Hematopoietic multipotent progenitor cell treated with erythropoietin and hydrocortisone succinate and interleukin-3 and kit ligand, for 8 days (in vitro differentiated cells): ENCODE data around the gene TRIO.
"Not testable (repeated sequence)": the region's sequence is repeated elsewhere in the genome, so short reads cannot be mapped to it uniquely, and the experiment has no call there.

Source experiments
- DNase-seq: peaks from one replicate; pipeline ENCODE4 v3.0.0-alpha.2; 2015

The TRIO gene

GRCh38 chr5:14420101-14420811, 277.1 kb downstream of the TRIO start:
- no peak for DNase-seq

DNA sequence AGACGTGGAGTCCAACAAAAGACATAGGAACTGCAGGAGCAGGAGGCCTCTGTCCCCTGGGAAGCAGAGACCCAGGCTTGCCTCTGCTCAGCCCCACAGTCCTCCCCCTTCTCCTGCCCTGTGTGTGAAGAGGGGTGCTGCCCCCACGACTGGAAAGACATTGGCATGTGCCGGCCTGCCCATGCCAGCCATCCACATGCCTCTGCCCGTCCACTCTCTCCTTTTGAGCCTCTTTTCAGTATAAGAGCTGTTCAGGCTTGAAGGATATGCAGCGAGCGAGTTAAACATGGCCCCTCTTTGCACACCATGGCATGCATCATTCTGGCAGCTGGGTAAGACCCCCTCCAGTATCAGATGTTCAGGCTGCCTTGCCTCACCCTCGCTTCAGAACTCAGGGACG, 278.7 kb downstream of the TRIO start:
- no peak for DNase-seq

DNA sequence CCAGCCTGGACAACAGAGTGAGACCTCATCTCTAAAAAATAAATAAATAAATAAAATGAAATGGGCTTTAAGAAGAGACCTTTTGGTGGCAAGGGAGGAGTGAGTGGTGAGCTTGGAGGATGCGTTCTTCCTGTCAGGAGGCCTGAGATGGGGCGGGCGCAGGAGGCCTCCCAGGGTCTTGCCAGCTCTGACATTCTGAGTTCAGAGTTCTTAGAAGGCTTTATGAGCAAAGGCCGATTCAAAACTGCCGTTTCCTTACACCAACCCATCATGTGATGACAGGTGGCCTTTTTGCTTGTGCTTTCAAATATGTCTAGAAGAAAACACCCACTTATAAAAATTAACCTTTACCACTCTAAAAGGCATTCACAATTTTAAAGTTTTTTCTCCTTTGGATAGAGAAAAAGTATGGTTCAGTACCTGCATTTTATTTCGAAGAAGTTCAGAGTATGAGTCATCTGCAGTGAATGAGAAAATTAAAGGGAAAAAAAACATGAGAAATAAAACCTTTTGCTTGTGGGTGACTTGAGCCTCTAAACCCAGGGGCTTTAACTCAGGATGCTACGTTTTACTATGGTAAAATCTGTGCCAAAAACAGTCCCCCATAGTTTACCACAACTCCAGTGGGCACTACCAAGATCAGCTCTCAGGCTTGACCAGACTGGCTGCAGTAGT, 281.0 kb downstream of the TRIO start:
- no peak for DNase-seq

GRCh38 chr5:14425559-14425958, 282.4 kb downstream of the TRIO start:
- DNase-seq, result no peak

GRCh38 chr5:14426521-14426920, 283.4 kb downstream of the TRIO start:
- no peak for DNase-seq

DNA sequence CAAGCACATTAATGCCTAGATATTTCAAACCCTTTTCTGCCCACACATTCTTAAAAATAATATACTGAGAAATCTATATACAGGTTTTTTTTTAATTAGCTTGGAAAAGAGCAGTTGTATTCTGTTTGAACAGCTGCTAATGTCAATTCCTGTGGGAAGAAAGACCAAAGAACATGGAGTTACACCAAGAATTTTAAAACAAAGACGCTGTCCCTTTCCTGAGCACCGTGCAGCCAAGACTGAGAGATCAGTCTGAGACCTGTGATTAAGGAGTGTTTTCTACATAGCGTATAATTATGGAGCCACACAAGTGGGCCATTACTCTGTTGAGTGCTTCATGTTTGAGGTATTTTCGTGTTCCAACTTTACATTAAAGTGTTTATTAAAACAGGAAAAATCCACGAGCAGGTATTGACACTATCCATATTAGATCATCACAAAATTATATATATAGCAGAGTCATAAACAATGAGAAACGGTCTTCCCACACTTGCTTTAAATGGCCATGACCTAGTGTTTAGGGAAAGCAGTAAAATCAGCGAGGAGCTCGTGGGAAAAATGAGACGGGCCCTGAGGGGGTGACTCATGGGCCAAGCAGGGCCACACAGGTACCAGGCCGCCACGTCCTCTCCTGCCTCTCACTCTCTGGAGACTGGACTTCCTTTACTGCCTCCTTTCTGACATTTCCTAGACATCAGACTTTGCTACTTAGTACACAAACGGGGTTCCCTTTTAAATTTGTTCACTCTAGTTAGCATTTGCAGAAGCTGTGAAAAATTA, 285.4 kb downstream of the TRIO start:
- peak; percentile 37 for DNase-seq

DNA sequence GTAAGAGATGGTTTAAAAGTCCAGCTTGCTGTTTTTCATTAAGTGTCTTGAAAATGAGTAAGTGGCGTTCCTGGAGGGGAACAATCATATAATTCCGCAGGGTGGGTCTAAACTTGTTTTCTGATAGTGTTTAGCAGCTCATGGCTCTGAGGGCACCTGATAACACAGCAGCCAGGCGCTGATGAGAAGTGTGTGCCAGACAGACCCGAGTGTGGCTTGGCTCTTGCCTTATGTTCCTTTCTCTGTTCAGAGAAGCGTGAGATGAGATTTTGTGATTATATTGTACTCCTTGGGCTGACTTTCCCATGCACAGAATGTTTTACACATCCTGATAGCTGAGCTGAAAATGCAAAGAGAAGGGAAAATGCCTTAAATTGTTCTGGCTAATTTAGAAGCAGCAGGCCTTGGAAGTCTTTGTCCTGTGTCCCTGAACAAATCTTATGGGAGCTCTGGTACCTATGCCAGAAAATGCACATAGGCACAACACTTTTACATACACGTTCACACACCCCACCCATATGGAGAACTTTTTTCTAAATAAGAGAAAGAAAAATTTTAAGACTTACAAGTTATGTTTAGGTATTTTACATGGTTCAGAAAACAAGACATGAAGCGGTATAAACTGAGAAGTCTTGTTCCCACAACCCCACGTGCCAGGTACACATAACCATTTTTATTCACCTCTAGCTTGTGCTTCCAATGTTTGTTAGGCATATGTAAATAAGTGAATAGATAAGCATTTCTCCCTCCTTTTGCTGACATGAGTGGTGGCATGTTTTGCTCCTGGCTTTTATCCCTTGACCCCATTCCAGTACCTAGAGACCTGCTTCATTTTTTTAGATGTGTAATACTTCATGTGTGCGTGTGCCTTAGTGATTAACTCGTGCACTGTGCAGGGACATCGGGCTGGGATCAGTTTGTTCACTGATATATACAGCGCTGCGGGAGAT, 286.2 kb downstream of the TRIO start:
- peak; percentile 97 for DNase-seq

DNA sequence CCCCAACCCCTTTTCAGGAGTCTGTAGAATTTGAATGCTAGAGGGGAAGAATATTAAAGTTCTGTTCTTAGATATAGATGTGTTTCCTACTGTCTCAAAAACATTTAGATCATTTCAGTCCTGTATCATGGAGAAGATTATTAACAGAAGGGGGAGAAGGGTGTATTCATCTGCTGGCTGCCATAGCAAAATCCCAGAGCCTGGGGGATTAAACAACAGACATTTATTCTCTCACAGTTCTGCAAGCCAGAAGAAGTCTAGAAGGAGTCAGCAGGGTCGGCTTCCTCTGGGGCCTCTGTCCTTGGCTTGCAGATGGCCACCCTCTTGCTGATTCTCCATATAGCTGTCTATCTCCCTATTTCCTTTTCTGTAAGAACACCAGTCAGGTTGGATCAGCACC, 288.4 kb downstream of the TRIO start:
- no peak for DNase-seq

DNA sequence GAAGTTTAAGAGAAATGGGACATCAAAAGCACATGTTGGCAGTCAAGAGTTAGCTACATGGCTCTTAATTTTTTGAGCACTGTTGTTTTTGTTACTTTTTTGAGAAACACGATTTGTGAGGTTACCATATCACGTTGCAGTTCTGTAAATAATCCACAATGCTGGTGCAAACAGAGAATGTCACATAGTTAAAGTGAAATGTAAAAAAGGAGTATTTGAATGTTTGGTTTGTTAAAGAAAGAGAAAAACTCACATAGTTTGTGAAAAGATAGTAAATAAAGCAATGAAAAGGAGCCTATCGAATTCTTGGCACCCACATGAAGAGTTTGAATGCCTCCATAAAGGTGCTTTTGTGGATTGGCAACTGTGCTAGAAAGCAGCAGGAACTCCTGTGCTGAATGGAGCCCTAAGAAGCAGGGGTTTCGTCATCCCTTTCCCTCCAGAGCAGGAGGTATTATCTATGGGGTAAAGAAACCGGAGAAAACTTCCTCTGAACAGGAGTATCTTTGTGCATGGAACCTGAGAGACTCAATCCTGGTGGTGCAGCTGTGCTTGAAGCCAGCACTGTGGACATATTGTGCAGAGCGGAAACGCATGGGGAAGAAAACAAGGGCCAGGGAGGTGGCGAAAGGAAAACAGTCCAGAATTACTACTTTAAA, 289.9 kb downstream of the TRIO start:
- no peak for DNase-seq

DNA sequence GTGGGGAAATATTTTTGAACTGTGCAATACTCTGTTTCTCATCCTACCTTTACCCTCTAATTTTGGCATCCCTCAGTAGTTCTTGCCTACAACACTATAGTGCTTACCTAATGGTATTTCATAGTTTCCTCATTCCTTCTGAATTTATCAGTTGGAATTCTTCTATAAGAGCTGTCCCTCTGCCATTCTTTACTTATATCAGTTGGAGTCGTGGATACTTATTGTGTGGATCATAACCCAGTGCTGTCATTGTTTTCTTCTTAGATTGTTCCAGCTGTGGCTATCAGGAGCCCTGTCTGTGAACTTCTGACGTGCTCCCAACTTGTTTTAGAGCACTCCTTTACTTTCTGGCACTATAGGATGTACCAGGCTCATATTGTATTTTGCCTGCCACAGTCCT, 292.3 kb downstream of the TRIO start:
- DNase-seq, result no peak

GRCh38 chr5:14436122-14436521, 293.0 kb downstream of the TRIO start:
- not testable (repeated sequence) for DNase-seq

GRCh38 chr5:14436801-14437542, 293.8 kb downstream of the TRIO start:
- DNase-seq, result no peak

DNA sequence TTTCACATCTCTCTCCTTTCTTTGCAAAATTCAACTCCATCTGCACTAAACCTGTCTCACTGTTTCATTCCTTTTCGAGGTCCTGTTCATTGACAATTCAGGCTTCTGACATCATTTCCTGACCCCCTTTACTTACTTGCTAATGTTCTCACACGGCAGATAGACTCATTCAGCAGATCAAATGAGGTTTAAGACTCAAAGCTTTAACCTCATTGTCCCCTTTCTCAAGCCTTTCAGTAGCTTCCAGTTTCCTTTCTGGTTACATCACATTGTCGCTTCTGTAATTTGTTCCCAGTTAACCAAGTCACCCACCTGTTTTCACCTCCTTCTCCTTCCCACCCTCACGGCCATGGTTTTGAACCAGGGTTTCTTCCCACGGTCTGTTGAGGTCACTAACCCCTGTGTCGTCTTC, 295.1 kb downstream of the TRIO start:
- no peak for DNase-seq

DNA sequence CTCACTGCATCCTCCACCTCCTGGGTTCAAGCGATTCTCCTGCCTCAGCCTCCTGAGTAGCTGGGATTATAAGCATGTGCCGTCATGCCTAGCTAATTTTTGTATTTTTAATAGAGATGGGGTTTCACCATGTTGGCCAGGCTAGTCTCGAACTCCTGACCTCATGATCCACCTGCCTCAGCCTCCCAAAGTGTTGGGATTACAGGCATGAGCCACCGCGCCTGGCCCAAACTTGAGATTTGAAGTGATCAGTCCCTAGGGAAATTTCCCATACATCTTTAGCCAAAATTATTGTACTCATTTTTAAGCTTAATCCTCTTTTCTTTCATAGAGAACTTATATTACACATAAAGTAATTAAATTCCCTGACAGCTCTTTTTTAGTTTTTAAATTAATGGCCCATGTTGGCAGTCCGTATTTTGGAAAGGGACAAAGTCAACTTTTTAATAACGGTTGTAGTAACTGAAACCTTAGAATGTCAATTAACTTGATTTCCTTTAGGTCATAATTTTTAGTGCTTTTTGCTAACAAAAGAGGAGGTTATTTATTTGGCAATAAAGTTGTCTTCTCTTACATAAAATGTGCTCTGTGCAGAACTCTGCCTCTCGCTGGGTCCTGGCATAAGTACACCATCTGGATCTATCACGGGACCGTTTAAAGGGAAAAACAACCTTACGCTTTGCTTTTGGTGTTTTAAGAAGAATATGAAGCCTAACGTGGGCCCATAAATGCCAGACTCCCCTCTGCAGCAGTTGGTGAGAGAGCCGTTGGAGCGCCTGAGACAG, 296.1 kb downstream of the TRIO start:
- DNase-seq, result no peak

DNA sequence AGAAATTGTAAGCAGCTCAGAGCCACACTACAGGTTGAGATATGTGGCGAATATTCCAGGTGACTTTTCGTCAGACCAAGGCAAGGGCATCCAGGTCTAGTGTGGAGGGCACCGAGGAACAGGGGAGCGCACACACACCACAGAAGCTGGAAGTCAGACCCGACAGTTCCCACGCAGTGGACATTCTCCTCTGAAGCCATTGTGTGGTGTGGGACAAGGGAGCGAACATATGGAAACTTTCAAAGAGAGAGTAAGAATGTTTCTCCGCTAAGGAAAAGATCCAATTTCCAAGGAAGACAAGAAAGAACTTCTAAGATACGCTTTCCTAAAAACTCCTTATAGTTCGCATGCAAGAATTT, 297.1 kb downstream of the TRIO start:
- DNase-seq, result no peak

- peak; percentile 10 for DNase-seq
These were observed 297.7 kb downstream of the TRIO start for GRCh38 chr5:14440582-14441431.

GRCh38 chr5:14441641-14442040, 298.5 kb downstream of the TRIO start:
- no peak for DNase-seq

DNA sequence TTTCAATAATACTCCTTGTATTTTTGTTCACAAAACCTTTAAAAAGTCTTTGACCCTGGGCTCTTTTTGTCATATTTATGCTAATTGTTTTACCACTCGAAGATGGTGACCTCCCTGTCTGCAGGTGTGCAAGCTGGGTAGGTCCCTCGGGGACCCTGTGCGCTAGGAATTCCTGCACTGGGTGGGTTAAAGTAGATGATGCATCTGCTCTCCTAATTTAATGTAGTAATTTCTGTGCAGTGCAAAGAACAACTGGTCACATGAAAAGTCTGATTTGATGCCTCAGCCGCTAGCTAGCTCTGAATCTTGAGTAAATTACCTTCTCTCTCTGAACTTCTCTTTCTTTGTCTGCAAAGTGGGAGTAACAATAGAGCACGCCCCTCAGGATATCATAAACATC, 299.4 kb downstream of the TRIO start:
- no peak for DNase-seq

- no peak for DNase-seq
These were observed 300.5 kb downstream of the TRIO start for GRCh38 chr5:14443671-14444093.

GRCh38 chr5:14444161-14444560, 301.0 kb downstream of the TRIO start:
- no peak for DNase-seq
